ENCODE data around the gene LRRC25.
"Not testable (repeated sequence)": the region's sequence is repeated elsewhere in the genome, so short reads cannot be mapped to it uniquely, and the experiment has no call there.

The LRRC25 gene

GRCh38 chr19:18373892-18374629 lies 23.4 kb downstream of the LRRC25 start:
- DNase-seq, result peak; percentile 69

GRCh38 chr19:18373407-18373891 lies 24.0 kb downstream of the LRRC25 start:
- no peak for DNase-seq

- DNase-seq, result no peak
Measured at GRCh38 chr19:18368504-18369222, 28.8 kb downstream of the LRRC25 start.

GRCh38 chr19:18366021-18366435 lies 31.4 kb downstream of the LRRC25 start:
- no peak for DNase-seq

DNA sequence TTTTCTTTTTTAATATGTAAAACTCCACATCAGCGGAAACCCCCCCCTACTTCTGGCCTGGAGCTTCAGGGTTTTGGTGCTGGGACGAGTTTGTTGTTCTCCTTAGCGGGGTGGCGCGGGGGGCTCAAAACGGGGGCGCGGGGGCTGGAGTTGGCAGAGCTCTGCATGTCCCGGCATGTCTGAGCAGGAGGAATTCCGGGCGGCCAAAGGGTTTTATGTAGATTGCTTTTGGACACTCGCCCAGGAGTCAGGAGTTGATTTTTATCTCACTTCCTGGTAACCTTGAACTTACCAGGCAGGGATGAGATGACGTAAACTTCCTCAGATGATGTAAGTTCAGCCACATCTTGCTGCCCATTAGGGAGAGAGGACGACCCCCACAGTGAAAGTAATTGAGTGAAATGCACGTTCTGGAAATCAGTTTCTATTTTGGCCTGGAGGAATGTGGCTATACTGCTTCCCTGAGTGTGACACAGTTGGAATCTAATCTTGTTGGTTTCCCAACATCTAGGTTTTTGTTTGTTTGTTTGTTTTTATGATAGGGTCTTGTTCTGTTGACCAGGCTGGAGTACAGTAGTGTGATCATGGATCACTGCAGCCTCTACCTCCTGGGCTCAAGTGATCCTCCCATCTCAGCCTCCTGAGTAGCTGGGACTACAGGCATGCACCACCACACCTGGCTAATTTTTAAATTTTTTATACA lies 32.4 kb downstream of the LRRC25 start:
- DNase-seq, result peak; percentile 9 to 11

GRCh38 chr19:18364277-18364825 lies 33.1 kb downstream of the LRRC25 start:
- not testable (repeated sequence) for DNase-seq

DNA sequence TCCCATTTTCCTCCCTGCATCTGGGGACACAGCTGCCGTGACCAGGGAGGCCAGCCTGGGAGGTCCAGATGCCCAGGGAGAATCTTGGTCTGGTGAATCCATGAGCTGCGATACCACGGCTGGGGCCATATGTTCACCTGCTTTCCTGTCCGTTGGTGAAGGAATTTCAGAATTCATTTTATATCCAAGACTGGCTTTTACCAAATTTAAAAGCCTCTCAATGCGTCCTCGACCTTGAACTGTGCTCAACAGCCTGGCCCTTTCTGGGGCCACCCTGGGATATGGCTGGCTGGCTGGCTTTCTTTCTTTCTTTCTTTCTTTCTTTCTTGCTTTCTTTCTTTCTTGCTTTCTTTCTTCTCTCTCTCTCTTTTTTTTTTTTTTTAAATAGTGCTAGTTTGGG lies 33.6 kb downstream of the LRRC25 start:
- no peak for DNase-seq

DNA sequence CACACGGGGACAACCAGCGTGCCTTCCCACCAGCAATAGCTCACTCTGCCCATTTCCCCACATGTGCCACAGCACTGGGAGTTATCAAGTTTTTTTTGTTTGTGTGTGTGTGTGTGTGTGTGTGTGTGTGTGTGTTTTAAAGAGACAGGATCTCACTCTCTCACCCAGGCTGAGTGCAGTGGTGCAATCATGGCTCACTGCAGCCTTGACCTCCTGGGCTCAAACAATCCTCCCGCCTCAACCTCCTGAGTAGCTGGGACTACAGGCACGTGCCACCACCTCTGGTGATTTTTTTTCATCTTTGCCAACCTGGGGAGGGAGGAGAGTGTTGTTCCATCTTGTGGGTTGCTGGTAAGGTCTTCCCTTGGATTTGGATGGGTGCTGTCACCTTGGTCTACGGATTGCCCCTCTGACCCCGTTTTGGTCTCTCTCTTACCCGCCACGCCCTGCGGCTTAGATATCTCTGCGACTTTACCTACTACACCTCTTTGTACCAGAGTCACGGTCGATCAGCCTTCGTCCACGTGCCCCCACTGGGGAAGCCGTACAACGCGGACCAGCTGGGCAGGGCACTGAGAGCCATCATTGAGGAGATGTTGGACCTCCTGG lies 34.4 kb downstream of the LRRC25 start:
- no peak for DNase-seq

GRCh38 chr19:18361646-18362045 lies 35.8 kb downstream of the LRRC25 start:
- DNase-seq, result no peak

DNA sequence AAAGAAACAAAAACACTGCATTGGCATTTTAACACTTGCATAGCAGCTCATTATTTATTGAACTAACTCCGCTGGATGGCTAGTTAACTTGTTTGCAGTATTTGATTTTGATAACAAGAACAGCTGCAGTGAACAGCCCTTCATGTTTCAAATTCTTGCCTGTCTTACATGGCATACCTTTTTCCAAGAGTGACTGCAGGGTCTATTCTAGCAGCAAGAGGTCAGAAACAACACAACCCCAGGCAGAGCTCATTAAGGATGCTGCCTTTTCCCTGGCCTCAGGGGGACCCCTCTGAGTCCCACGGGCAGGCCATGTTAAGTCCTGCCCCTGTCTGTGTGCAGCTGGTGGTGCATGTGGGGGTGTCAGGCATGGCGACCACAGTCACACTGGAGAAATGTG lies 40.4 kb downstream of the LRRC25 start:
- no peak for DNase-seq

DNA sequence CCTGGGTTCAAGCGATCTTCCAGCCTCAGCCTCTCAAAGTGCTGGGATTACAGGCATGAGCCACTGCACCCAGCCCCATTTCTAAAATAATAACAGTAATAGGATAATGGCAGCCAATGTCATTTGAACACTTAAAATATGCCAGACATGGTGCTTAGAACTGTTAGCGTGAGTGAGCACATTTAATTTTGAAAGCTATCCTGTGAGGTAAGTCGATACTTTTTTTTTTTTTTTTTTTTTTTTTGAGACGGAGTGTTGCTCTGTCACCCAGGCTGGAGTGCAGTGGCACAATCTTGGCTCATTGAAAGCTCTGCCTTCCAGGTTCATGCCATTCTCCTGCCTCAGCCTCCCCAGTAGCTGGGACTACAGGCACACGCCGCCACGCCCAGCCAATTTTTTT lies 42.7 kb downstream of the LRRC25 start:
- not testable (repeated sequence) for DNase-seq

DNA sequence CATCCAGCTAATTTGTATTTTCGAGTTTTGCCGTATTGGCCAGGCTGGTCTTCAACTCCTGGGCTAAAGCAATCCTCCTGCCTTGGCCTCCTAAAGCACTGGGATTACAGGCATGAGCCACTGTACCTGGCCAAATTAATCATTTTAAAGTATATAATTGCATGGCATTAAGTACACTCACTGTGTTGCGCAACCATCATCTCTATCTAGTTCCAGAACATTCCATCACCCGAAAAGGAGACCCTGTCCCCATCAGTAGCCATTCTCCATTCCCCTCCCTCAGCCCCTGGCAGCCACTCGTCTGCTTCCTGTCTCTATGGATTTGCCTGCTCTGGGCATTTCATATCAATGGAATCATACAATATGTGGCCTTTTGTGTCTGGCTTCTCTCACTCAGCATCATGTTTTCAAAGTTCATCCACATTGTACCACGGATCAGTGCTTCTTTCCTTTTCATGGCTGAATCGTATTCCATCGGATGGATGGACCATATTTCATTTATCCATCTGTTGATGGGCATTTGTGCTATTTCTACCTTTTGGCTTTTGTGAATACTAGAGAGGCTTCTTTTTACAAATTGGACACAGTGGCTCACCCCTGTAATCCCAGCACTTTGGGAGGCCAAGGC lies 43.9 kb downstream of the LRRC25 start:
- no peak for DNase-seq

GRCh38 chr19:18351544-18351943 lies 45.9 kb downstream of the LRRC25 start:
- DNase-seq, result no peak

- DNase-seq, result no peak
Measured at GRCh38 chr19:18350490-18350889, 46.9 kb downstream of the LRRC25 start.

- peak; percentile 7 to 13 for DNase-seq
Measured at GRCh38 chr19:18349524-18350128, 47.8 kb downstream of the LRRC25 start.

- DNase-seq, result not testable (repeated sequence)
Measured at GRCh38 chr19:18348818-18349339, 48.5 kb downstream of the LRRC25 start.

DNA sequence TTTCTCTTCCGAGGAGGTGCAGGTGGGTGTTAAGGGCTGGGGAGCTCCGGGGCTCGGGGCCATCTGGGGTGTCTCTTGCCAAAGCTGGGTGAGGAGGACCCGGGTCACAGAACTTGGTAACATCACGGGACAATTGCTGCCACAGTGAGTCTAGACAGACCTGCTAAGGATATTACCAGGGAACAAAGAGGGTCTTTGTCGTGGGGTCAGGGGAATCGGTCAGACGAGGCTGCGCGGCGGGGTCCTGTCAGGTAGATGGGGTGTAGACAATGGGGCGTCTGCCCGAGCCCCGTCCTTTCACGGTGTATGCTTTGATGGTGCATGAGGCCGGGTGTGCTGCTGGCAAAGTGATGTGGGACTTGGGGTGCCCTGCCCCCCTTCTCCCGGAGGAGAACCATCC lies 49.3 kb downstream of the LRRC25 start:
- no peak for DNase-seq

DNA sequence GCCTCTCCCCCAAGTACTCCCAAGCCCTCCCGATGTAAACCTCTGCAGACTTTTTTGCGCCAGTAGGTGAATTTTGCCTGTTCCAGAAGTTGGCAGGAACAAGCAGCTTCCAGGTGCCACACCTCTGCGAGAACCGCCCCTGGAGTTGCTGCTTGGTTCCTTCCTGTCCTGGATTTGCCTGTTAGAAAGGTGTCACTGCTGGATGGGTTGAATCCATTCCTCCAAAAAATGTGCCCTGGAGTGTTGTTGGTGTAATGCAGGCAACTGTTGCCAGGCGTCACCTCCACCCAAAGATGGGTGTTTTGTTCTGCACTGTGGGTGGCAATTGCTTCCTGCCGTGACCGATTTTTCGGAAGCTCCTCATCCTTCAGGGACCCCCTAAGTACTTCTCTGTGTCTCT lies 51.3 kb downstream of the LRRC25 start:
- no peak for DNase-seq

DNA sequence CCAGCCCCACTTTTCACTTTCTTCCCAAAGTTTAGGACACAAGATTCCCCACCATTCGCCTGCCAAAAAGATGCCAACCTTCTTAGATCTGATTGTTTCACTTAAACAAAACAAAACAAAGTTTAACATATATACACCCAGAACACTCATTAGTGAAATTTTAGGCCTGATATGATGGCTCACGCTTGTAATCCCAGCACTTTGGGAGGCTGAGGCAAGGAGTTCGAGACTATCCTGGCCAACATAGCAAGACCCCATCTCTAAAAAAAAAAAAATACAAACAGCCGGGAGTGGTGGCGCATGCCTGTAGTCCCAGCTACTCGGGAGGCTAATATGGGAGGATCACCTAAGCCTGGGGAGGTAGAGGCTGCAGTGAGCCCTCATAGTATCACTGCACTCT lies 52.1 kb downstream of the LRRC25 start:
- DNase-seq, result no peak

DNA sequence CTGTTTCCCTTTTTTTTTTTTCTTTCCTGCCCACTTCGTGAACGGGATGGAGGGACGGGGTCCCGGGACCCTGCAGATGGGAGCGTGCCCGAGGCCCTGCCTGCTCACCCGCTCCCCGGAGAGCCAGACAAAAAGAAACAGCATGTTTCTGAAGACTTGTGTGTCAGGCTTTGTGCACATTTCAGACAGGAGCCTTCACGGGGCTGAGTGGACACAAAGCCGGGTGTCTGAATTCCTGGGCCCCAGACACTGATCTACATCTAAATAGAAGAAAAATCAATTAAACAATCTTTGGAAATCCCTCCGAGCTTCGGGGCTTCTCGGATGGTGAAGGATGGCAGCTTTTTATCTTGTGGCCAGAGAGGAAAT lies 52.9 kb downstream of the LRRC25 start:
- no peak for DNase-seq

GRCh38 chr19:18342090-18342632 lies 55.3 kb downstream of the LRRC25 start:
- no peak for DNase-seq

Data from bone marrow (tissue), 2 donors.